ENCODE results near the gene TNFRSF14. TPM values are rescaled to one million over a fixed set of nuclear protein-coding genes. Genes with fewer than 3 reads are reported as not detected.
"Not testable (repeated sequence)": the region's sequence is repeated elsewhere in the genome, so short reads cannot be mapped to it uniquely, and the experiment has no call there.

The TNFRSF14 gene
- total RNA-seq, 1 experiment from 2014 or later = 2.5 TPM

- no peak for DNase-seq (ENCODE audit: extremely low read depth, low read depth)
Measured at GRCh38 chr1:2552189-2552588, 4.0 kb upstream of the TNFRSF14 start.

- DNase-seq (ENCODE audit: extremely low read depth, low read depth) = not testable (repeated sequence)
Measured at GRCh38 chr1:2553076-2553475, 3.1 kb upstream of the TNFRSF14 start.

GRCh38 chr1:2553871-2554620 is 2.1 kb upstream of the TNFRSF14 start:
- DNase-seq (ENCODE audit: extremely low read depth, low read depth) = no peak

GRCh38 chr1:2554621-2555387 is 1.4 kb upstream of the TNFRSF14 start:
- DNase-seq (ENCODE audit: extremely low read depth, low read depth) = no peak

- no peak for DNase-seq (ENCODE audit: extremely low read depth, low read depth)
Measured at GRCh38 chr1:2555634-2556276, 416 bp upstream of the TNFRSF14 start.

GRCh38 chr1:2556678-2557481 is 709 bp downstream of the TNFRSF14 start:
- no peak for DNase-seq (ENCODE audit: extremely low read depth, low read depth)

GRCh38 chr1:2557482-2558400 is 1.6 kb downstream of the TNFRSF14 start:
- DNase-seq (ENCODE audit: extremely low read depth, low read depth) = no peak

GRCh38 chr1:2558420-2558819 is 2.2 kb downstream of the TNFRSF14 start:
- DNase-seq (ENCODE audit: extremely low read depth, low read depth) = no peak

- no peak for DNase-seq (ENCODE audit: extremely low read depth, low read depth)
Measured at GRCh38 chr1:2558861-2559260, 2.7 kb downstream of the TNFRSF14 start.

- DNase-seq (ENCODE audit: extremely low read depth, low read depth) = no peak
Measured at GRCh38 chr1:2559509-2560298, 3.5 kb downstream of the TNFRSF14 start.

- DNase-seq (ENCODE audit: extremely low read depth, low read depth) = no peak
Measured at GRCh38 chr1:2560299-2561073, 4.3 kb downstream of the TNFRSF14 start.

- DNase-seq (ENCODE audit: extremely low read depth, low read depth) = no peak
Measured at GRCh38 chr1:2561446-2561845, 5.3 kb downstream of the TNFRSF14 start.

GRCh38 chr1:2561898-2562895 is 6.0 kb downstream of the TNFRSF14 start:
- DNase-seq (ENCODE audit: extremely low read depth, low read depth) = no peak

GRCh38 chr1:2563205-2563604 is 7.0 kb downstream of the TNFRSF14 start:
- DNase-seq (ENCODE audit: extremely low read depth, low read depth) = no peak

GRCh38 chr1:2564006-2564814 is 8.0 kb downstream of the TNFRSF14 start:
- DNase-seq (ENCODE audit: extremely low read depth, low read depth) = no peak

- DNase-seq (ENCODE audit: extremely low read depth, low read depth) = no peak
Measured at GRCh38 chr1:2564815-2565374, 8.7 kb downstream of the TNFRSF14 start.

Measured in NCI-H460 (cell line).